HG03354 (cell line): ENCODE results near the gene LHCGR.
"Not testable (repeated sequence)": the region's sequence is repeated elsewhere in the genome, so short reads cannot be mapped to it uniquely, and the experiment has no call there.

Experiments
- ATAC-seq: cut with Tn5 transposase; IDR thresholded peaks from one replicate; pipeline ENCODE4 v1.9.1; 2021; ENCODE audit warnings: mild to moderate bottlenecking; ENCODE audit not compliant: unreplicated experiment, poor library complexity, severe bottlenecking

Gene LHCGR

DNA sequence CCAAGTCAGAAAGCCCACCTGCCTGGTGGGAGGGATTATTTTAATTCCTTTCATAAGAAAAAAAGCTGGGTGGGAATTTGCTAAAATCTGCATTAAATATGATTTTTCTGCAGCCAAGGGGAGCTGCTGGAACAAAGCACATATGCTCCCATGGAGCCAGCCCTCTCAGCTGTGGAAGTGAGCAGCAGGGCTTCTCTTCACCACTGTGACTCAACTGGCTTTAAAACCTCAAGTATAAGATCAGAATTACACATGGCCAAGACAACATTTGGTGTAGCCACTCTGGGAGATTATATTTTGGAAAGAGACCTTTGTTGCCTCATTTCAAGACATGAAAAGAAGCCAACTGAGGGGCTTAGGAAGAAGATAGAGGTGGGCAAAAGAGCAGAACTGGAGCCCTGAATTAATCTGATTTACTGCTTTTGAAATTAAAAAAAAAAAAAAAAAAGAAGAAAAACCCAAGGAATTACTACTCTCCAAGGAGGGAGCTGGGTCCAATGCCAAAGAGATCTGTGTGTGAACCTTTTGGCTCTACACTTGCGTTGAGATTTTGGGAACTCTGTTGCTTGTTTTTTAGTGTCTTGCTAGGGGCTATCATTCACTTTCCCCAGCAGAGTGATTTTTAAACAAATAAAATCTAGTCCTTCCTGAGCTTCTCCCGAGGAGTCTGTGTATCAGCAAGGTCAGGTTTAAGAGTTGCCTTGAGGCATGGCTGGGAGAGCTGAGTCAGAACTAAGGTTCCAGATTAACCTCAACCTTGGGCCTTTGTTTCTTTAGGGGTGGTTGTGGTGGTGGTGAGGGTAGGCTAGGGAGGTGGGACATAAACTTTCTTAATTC is 6.0 kb downstream of the LHCGR start:
- ATAC-seq: peak; percentile 54

DNA sequence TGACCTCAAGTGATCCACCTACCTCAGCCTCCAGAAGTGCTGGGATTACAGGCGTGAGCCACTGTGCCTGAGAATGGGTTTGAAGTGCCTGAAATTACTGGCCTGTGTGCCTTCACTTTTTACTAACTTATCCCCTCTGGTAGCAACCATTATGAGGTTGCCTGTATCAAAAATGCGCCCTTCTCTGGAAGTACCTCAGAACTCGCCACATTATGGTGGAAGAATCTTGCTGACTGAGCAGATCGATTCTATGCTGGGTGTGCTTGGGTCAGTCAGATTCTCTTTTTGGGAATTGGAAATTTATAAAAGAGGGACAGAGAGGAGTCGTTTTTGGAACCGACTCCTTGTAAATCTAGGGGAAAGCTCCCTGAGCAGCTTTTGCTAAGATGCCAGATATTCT is 8.2 kb downstream of the LHCGR start:
- ATAC-seq: no peak

DNA sequence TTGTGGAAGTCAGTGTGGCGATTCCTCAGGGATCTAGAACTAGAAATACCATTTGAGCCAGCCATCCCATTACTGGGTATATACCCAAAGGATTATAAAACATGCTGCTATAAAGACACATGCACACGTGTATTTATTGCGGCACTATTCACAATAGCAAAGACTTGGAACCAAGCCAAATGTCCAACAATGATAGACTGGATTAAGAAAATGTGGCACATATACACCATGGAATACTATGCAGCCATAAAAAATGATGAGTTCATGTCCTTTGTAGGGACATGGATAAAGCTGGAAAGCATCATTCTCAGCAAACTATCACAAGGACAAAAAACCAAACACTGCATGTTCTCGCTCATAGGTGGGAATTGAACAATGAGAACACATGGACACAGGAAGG is 16.3 kb downstream of the LHCGR start:
- ATAC-seq: not testable (repeated sequence)

DNA sequence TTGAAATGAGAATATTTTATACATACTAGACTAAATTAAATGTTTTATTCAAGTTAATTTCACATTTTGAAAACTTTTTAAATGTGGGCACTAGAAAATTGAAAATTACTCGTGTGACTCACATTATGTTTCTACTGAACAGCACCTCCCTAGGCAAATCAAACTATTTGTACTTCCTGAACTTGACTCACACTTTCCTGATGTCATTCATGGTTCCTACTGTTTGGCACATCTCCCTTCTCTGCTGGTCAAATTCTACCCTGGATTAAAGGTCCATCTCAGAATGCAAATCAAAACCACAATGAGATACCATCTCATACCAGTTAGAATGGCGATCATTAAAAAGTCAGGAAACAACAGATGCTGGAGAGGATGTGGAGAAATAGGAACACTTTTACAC is 16.7 kb downstream of the LHCGR start:
- ATAC-seq: no peak

DNA sequence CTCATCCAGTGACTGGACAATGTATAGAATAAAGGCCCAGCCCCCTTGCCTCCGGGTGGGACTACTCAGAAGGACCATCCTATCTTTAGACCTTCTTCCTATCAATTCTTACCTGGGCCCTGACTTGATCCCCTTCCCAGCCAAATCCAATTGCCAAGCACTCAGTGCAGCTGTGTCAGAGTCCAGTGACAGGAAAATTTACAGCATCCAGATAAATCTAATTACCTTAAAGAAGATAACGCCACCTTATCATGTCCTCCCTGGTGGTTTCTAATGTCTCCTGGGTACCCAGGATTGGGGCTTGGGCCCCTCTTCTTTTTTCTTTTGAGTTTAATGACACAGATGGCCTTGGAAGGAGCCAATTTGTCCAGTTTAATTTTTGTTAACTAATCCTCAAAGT is 19.3 kb downstream of the LHCGR start:
- ATAC-seq: no peak

DNA sequence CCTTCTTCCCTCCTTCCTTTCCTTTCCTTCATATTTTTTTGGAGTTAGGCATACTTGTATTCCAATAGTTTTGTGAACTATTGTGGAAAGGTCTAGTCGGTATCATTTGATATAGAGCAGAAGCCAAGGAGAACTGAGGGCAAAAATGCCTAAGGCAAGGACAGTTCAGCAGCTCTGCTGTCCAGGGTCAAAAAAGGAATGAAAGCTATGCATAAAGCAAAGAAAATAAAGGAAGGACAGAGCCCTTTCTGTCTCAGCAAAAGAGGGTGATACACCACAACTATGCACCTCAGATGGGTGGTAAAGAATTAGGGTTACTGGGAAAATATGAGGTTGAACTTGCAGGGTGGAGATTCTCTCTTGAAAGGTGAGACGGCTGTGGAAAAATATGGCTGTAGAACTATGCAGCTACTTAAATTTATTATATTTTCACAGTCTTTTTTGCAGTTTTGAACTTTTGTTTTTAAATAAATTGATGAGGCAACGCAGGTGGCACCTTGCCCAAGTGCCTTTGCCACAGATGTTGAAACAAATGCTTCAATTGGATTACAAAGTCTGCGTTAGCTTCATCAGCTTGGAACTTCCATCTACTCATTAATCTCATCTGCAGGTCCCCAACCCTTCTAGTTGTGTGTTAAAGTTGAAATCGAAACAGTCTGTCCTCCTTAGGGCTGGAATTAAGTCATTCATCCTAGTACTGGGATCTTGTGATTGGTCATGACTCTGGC is 20.8 kb downstream of the LHCGR start:
- ATAC-seq: no peak

DNA sequence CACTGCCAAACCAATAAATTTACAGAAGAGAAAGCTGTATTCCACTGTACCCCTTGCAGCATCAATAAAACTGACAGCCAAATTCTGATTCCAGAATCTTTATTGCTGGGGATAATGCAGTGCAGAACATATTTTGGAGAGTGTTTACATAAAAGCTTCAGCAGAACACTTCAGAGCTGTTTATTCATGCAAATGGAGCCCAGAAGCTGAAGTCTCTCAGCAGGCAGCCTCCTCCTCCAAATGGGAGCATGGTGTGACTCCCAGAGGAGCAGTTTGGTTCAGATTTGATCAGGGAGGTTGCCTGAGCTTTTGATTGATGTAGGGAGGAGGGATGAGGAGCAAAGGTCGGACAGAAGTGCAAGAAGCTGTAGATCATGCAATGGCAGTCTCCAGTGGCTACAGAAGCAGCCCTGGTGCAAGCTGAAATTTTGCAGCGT is 22.4 kb downstream of the LHCGR start:
- ATAC-seq: no peak

DNA sequence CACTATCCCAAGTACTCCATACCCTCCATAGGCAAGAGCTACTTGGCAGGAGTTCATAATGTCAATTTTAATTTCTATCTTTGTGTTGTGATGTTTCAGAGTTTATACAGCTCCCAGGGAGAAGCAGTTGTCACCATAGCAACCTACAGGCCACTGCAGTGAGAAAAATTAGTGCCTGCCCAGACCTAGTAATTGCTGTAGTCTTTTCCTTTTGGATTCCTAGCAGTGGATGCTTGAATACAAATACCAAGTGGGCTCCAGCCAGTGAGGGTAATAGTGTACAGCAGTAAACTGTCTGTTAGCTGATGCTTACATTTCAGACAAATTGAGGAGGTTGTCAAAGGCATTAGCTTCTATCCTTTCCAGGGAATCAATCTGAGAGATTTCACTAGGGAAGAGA is 26.7 kb downstream of the LHCGR start:
- ATAC-seq: no peak

DNA sequence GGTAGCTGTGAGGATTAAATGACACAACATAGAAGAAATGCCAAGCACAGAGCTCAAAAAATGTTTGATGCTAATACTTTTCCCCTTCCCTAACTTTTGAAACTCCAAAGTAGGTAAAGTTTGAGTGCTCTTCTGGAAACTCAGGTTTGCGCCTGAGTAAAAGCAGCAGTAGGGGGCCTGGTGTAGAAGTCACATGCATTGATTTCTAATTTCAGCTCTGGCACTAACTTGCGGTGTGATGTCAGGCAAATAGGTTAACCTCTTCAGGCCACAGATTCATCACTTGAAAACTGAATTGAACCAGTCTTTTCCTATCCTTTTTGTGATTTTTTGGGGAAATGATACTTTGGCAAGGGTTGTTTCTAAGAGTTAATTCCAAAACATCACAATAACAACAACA is 27.2 kb downstream of the LHCGR start:
- ATAC-seq: no peak

DNA sequence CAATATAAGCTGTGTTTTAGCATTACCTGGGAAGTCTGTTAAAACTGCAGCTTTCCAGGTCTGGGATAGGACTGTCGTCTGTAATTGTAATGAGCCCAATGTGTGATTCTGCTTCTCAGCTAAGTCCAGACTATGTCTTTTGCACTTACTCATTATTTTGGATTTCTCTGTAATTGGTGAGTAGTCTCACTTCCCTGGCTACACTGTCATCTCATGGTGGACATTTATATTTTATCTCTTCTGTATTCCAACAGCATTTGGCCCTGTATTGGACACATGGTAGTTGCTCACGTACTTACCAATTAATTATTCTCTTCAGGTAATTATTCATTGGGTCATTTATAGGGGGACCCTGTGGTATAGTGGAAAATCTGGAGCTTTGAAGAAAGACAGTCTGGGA is 28.0 kb downstream of the LHCGR start:
- no peak for ATAC-seq

DNA sequence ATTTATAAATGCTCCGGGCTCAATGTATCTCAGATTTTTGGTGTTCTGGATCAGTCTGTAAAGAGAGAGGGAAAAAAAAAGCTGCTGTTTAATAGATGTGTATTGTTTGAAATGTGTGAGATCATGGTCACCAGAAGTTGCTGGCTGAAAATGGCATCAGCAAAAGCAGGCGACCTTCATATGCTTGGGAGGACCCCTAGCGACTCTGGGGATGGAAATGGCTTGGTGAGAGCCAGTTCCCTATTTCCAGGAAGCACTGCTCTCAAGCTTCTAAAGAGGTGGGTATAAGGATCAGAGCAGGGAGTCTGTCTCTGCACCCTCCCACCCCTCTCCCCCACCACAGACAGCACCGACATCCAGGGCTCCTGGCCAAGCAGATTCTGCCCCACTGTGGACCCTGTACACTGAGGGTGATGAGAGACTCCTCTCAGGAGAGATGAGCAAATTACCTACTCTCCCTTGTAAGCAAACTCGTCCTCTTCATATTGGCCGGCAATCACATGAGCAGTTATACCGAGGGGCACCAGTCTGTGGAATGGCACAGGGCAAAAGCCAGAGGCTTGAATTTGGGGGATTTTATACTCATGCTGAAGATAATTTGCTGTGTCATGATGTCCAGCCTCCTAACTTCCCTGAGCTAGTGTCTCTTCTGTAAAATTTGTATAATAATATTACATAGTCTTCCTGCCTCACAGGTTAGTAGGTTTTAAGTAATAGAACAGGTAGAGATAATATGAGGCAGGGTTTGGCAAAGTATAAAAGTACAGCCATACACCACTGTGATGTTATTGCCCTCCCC is 29.6 kb downstream of the LHCGR start:
- ATAC-seq: no peak

DNA sequence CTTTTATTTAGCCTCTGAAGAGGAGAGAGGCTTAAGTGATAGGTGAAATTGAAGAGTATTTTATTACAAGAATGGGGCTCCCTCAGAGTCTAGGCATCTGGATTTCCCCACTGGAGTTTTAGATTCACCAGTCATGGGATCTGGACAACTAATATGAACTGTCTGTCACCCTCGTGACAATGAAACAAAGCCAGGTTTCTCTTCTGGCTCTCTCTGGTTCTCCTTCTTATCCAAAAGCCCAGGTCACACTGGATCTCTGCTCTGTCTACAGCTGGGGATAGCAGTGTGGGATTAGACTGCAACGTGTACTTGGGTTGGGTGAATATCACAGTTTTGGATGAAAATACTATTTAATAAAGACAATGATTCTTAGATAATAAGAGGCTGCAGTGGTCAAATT is 31.2 kb downstream of the LHCGR start:
- no peak for ATAC-seq

DNA sequence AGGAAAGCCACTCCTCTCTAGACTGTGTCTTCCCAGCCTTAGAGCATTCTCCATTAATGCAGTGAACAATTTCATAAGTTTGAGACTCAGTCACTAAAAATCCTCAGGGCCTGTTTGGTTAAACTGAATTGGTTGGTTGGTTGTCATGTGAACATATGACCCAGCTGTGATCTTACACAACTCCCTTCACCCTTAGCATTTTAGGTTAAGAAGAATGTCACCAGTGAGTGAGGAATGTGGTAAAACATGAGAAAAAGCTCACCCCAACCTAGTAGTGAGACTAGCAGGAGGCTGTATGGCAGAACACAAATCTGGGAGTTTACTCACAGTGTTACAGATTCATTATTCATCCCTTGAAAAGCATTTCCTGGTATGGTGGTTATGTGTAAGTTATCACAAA is 32.4 kb downstream of the LHCGR start:
- ATAC-seq: no peak

DNA sequence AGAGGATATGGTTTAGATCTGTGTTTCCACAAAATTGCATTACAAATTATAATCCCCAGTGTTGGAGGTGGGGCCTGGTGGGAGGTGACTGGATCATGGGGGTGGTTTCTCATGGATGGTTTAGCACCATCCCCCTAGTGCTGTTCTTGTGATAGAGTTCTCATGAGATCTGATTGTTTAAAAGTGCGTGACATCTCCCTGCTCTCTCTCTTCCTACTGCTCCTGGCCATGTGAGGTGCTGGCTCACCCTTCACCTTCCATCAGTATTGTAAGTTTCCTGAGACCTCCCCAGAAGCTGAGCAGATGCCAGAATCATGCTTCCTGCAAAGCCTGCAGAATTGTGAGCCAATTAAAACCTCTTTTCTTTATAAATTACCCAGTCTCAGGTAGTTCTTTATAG is 33.1 kb downstream of the LHCGR start:
- no peak for ATAC-seq

DNA sequence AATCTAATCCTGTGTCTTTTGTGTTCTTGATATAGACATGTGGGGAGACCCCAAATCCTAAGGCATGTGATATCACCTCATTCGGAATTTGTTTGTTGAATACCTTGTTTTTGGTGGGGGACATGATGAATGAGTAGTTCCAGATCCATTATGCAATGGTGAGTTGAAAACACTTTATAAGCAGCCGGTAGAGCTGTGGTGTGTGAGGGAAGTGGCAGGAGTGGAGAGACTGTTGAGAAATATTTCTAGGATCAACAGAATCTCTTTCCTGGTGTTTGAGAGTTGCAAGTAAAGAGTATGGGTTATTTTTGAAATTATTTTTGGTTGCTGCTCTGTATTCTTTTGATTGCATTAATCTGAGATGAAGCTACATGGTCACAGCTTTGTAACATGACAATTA is 34.4 kb downstream of the LHCGR start:
- ATAC-seq: no peak

DNA sequence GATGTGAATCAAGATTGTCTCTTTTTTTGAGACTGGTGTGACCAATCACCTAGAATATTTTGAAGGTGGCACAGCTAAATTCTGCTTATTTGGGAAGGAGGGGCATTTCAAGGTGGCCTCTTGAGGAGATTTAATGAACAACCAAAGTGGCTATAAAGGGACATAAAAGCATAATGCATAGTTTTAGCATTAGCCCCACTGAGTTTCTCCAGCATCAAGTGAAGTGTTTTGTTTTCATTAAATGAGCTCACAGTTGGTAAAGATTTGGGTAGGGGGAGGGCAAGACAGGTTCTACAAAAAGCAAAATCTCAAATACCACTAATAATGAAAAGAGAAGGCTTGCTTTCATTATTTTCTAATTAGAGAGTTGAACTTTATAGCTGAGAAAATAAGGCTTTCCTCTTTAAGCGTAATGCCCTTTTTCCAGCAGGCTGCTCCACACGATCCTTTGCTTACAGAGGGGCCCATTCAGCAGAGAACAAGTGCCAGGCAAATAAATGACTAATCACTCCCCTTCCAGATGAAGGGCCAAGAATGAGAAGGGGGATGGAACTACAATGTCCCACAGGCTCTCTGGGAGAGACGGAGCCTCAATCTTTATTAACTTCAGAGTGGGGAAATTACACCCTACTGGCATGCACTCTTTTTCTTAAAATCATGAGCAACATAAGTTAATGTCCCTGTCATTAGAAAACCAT is 35.9 kb downstream of the LHCGR start:
- no peak for ATAC-seq

DNA sequence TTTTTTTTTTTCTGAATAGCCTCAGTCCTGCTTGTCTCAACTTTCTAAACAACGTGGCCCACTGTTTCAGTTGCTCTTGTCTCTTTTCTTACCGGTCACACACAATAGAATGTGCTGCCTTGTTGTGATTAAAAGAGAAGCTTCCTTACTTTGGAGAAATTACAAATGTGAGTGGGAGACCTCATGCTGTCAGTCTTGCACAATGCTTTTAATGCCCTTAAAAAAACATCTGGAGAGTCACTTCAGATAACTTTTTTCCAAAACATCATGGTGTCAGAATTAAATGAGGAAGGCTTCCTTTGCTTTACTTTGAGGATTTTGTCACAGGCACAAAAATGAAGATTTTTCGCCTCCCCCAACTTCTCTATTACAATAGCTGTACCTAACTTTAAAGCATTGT is 37.7 kb downstream of the LHCGR start:
- no peak for ATAC-seq

DNA sequence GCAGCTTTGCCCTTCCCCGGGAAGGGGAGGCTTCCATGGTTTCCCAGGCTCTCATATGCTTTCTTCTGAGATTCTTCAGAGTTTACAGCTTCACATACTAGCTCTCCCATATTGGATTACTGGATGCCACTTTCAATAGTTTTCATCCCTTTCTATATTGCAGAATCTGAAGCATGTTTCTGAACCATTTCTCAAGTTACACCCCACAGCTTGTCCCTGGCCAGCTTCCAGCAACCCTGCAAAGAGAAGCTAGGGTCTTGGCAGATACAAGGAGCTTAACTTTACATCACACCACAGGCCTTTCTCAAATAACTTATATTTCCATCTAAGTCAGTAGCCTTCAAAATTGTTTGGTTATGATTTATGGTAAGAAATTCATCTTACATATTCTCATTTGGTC is 39.6 kb downstream of the LHCGR start:
- ATAC-seq: no peak

DNA sequence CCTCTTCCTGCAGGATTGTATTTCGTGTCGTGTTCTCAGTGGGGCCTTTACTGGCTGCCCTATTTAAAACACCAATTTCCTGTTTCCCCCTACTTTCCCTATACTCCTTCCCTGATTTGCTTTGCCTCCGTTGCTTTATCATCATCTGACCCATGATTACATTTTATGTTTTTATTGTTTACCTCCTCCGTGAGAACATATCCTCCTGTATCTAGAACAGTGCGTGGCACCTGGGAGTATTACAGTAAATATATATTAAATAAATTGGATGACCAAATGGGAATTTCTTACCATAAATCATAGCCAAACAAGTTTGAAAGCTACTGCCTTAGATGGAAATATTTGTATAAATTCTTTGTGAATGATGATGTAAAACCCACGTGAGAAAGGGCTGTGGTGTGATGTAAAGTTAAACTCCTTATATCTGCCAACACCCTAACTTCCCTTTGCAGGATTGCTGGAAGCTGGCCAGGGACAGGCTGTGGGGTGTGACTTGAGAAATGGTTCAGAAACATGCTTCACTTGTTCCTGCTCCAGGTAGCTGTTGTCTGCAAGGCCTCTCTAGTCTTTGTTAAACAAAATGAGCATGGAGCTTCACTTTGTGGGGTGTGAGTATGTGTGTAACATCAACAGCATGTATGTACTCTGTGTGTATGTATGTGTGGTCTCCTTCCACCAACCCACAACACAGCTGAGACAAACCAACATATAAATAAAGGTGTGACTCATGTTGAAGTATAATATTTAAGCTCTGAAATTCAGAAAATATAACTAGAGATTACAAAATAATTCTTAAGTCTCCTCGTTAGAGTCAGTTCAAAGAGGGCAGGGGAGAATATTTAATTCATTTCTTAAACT is 40.3 kb downstream of the LHCGR start:
- ATAC-seq: no peak
